NOMO-1 treated with dmso at 0.1 percent for 144 hours (cell line): ENCODE measurements around the gene PLXNA3.

ENCODE experiments used
- DNase-seq: peaks from one replicate; lab custom pipeline; 2025; ENCODE audit not compliant: unreplicated experiment; lab: John Stamatoyannopoulos, UW

The PLXNA3 gene

DNA sequence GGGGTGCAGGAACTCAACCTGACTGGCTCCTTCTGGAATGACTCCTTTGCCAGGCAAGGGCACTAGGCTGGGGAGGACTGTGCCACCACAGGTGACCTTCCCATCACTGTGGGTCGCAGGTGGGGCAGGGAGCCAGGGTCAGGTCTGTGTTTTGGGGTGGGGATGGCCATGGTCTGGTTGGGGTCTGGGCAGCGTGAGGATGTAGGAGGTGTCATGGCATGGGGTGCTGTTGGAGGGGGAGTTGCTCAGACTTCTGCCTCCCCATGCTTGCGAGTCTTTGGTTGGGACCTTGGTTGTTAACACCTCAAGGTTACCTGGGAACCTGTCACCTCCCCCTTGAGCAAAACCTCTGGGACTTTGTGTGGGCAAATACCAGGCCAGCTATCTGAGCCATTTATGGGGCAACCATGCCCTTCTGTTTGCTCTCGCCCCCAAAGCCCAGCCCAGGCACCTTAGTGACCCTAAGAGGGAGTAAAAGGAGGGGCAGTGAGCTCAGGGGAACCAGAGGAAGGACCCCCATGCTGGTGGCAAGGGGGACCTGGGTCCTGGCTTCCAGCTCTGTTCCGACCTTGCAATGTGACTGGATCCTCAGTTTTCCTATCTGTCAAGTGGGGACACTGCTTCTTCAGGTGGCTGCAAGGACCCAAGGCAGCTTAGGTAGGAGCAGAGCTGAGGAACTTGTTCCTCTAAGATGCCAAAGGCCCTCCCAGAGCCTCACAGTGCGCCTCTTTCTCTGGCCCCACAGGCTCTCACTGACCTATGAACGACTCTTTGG, 23.5 kb upstream of the PLXNA3 start:
- DNase-seq: no peak

- DNase-seq: no peak
These were observed 22.8 kb upstream of the PLXNA3 start for GRCh38 chrX:154435171-154435733.

DNA sequence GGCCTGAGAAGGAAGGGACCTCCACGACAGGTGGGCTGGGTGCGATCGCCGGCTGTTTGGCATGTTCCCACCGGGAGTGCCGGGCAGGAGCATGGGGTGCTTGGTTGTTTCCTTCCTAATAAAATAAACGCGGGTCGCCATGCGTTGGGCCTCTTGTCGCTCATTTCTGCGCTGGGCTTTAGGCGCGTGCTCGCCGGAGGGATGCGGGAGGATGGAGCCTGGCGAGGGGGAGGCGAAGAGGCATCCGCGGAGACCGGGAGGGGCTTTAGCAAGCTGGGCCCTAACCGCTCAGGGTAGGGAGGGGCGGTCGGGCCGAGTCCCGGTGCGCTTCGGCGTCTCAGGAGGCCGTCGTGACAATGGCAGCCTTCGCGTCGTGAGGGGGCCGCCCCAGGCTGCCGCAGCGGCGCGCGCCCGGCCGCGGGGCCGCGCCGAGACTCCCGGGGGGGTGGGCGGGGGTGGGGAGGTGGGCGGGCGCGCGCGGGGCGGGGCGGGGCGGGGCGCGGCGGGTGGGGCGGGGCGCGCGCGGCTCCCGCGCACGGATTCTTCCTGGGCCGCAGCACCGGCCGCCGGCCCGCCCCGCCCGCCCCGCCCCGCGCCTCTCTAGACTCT, 21.6 kb upstream of the PLXNA3 start:
- DNase-seq: no peak

DNA sequence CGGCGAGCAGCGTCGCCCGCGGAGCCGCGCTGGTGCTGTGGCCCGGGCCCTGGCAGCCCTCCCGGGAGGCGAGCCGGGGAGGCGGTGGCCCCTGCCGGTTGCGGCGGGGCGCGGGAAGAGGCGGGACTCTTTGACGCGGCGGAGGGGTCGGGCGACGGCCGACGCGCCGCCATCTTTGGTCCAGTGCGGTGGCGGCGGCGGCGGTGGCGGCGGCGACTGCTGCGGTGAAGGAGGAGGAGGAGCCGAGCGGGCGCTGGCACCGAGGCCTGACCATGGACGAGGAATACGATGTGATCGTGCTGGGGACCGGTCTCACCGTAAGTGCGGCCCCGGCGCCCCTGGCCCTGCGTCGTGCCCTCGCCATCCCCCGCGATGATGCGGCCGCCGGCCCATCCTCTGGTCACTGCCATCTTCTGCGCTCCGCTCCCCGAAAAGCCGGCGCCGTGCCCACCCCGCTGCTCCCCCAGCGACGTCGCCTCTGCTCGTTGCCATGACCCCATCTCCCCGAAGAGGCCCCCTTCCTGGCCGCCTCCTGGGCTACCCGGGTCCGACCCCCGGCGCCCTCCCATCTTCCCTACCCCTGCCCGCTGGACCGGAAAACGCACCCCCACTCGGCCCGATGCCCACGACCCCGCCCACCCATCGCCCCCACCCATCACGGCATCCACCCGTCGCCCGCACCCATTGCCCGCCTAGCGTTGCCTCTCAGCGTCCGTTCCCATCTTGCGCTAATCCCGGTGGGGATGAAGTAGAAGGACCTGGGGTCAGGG, 20.9 kb upstream of the PLXNA3 start, which contains the start of gene GDI1:
TSS of gene GDI1 (plus strand) at position 172 of the 770 bp plus-strand sequence. CDS start at position 273, 101 bp downstream.
- no peak for DNase-seq

DNA sequence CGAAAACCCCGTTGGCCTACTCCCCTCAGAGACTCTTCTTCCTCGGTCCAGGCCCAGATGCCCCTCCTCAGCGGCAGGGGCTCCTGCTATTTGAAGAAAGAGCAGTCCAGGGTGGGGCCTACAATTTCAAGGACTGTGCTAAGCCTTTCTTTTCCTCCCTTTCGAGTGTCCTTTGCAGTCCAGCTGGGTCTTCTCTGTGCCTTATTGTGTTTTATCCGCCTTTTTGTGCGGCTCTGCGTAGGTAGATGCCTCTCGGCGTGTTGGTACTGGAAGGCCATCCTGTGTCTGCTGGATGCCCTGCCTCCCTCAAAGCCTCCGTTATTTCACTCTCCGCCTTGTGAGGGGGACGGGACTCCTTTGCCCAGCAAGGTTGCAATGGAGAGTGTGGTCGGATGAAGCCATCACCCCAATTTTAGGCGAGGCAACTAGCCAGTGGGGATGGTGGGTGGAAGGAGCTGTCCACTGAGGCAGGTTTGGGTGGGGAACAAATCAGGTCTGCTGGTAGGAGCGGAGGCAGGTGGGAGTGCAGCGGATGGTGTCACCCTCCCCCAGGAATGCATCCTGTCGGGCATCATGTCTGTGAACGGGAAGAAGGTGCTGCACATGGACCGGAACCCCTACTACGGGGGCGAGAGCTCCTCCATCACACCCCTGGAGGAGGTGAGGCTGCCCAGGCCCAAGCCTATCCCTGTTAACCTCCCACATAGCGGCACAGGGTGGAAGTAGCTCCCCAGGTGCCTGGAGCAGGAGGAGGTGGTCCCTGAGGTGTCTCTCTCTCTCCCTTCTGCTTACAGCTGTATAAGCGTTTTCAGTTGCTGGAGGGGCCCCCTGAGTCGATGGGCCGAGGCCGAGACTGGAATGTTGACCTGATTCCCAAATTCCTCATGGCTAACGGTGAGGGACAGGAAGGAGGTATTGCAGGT, 19.8 kb upstream of the PLXNA3 start:
- no peak for DNase-seq

GRCh38 chrX:154439841-154440240, 18.2 kb upstream of the PLXNA3 start:
- DNase-seq: no peak

DNA sequence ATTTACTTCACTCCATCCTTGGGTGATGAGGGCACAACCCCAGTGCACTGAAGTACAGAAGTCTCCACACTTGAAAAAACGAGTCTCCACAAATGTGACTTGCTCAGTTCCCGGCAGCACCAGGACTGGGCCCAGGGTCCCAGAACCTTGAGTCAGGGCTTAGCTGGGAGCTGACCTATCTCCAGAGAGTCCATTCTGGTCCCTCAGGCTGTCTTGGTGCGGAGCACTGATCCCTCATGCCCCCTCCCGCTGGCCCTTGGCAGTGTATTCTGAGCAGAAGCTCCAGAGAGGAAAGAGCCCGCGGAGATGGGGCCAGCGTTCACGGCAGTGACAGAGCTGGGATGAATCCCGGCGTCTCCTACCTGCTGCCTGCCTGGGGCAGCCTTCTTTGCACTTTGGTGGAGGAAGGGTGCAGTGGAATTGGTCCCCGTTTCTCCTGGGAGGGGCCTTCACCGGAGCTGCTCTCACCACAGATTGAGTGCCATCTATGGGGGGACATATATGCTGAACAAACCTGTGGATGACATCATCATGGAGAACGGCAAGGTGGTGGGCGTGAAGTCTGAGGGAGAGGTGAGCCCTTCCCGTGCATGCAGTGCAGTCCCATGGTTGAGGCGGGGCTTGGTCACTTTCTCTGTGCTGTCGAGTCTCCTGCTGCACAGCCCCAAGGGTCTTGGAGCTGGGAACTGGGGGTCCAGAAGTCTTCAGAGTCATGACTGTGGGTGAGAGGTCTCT, 17.3 kb upstream of the PLXNA3 start:
- no peak for DNase-seq

DNA sequence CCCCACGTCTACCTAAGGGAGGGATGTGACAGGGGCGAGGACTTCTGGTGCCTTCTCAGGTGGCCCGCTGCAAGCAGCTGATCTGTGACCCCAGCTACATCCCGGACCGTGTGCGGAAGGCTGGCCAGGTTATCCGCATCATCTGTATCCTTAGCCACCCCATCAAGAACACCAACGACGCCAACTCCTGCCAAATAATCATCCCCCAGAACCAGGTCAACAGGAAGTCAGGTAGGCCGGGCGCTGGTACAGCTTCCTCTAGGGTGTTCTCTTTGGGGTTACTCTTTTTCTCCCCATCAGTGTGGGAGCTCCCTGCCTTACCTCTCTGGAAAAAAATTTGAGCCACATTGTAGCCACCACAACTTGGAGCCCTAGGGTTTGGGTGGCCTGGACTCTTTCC, 16.5 kb upstream of the PLXNA3 start:
- no peak for DNase-seq

DNA sequence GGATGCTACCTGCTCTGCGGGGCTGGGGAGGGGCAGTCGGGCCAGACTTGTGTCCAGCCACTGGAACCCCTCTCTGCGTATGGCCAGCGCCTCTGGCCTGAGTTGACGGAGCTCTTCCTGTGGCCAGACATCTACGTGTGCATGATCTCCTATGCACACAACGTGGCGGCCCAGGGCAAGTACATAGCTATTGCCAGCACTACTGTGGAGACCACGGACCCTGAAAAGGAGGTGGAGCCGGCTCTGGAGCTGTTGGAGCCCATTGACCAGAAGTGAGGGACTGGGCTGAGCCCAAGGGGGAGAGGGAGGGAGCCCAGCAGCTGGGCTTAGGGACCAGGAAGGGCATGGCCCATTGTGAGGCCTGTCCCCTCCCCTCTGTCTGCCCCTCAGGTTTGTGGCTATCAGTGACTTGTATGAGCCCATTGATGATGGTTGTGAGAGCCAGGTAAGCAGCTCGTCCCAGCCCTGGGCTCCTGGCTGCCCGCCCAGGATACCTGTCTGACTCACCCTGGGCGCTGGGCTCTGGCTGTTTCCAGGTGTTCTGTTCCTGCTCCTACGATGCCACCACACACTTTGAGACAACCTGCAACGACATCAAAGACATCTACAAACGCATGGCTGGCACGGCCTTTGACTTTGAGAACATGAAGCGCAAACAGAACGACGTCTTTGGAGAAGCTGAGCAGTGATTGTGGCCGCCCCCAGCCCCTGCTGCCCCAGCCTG, 15.9 kb upstream of the PLXNA3 start:
- DNase-seq: no peak

- no peak for DNase-seq
These were observed 14.6 kb upstream of the PLXNA3 start for GRCh38 chrX:154443479-154443910.

DNA sequence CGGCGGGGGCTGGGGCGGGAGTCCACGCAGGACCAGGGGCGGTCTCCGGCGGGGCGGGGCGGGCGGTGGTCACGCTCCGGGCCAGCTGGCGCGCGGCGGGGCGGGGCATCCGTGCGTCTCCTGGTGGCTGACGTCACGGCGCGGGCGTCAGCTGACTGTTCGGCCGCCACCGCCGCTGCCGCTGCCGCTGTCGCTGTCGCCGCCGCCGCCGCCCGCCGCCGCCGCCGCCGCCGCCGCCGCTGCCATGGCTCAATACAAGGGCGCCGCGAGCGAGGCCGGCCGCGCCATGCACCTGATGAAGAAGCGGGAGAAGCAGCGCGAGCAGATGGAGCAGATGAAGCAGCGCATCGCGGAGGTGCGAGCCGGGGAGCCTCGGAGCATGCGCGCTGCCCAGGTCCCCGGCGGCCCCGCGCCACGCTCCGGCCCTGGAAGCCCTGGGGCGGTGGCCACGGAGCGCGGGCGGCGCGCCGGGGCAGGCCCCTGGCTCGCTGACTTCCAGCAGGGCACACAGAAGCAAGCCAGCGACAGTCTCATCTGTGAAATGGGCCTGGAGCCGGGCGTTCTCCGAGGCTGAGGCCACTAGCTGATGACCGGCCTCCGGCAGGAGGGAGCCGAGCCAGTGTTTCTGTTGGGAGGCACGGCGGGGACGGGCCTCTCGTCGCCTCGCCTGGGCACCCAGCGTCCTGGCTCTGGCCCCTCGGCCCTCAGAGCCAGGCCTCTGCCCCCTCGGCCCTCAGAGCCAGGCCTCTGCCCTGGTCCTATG, 13.9 kb upstream of the PLXNA3 start, which contains the start of gene FAM50A:
TSS of gene FAM50A (plus strand) at position 150 of the 763 bp plus-strand sequence. CDS start at position 245, 95 bp downstream.
- no peak for DNase-seq

DNA sequence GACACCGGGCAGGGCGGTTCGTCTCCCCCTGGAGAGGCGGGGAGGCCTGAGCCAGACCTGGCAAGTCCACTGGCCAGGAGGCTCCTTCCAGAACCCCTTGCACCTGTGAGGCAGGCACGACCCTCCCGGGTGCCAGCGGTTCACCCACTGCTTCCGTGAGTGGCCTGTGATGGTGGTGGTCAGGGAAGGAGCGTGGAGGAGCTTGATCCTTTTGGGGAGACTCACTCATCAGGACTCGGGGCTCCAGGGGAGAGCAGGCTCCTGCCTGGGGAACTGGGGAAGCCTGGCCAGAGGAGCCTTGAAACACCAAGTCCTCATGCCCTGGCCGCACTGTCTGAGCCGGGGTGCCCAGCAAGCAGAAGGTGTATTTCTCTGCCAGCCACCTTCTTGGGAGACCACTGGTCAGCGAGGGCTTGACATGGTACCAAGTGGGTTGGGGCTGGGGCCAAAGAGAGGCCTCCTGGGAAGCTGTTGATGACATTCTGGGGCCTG, 13.3 kb upstream of the PLXNA3 start:
- DNase-seq: no peak

DNA sequence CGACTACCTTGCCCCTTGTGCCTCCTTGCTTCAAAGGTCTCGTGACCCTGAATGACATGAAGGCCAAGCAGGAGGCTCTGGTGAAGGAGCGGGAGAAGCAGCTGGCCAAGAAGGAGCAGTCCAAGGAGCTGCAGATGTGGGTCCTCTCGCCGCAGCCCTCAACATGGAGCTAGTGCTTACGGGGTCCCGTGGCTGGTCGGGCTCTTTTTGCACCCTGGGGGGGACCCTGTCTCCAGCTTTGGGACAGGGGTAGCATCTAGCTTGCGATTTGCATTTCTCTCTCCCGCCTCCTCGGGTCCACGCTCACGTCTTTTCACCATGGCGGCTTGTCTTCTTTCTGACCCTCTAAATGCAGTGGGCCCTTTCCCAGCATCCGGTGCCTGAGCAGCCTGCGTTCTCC, 12.3 kb upstream of the PLXNA3 start:
- no peak for DNase-seq

DNA sequence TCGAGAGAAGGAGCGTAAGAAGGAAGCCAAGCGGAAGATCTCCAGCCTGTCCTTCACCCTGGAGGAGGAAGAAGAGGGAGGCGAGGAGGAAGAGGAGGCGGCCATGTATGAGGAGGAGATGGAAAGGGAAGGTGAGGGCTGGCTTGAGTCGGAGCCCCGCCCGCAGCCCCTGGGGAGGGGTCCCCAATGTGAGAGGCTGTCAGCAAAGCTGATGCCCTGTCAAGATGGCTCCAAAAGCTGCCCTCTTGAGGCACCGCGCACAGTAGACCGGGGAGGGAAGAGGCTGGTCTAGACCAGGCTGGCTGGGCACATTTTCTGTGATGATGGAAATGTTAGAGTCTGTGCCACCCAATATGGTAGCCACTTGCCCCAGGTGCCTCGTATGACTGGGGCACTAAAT, 11.7 kb upstream of the PLXNA3 start:
- no peak for DNase-seq

DNA sequence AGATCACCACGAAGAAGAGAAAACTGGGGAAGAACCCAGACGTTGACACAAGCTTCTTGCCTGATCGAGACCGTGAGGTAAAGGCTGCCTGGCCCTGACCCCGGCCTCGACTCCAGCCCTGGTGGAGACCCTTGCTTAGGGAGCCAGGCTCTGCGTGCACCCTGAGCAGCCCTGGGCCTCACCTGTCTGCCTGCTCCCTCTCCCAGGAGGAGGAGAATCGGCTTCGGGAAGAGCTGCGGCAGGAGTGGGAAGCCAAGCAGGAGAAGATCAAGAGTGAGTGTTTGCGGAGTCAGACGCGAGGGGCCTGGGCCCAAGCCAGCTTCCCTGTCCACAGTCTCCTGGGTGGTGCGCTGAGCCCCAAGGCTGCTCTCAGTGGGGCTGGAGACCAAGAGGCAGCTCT, 9.6 kb upstream of the PLXNA3 start:
- no peak for DNase-seq

DNA sequence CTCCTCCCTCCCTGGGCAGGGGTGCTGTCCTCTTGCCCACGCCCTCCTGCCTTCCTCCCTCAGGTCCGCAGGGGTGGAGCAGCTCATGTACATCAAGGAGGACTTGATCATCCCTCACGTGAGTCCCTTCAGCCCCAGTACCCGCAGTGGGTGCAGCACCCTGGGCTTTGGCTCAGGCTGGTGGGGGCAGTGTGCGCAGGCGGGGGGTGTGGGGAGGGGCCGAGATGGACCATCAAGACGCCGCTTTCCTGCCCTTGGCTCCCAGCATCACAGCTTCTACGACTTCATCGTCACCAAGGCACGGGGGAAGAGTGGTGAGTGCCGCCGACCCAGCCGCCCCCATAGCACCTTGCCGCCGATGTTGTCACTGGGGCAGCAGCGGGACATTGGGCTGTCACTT, 8.5 kb upstream of the PLXNA3 start:
- no peak for DNase-seq

- DNase-seq: no peak
These were observed 7.8 kb upstream of the PLXNA3 start for GRCh38 chrX:154450312-154450711.

DNA sequence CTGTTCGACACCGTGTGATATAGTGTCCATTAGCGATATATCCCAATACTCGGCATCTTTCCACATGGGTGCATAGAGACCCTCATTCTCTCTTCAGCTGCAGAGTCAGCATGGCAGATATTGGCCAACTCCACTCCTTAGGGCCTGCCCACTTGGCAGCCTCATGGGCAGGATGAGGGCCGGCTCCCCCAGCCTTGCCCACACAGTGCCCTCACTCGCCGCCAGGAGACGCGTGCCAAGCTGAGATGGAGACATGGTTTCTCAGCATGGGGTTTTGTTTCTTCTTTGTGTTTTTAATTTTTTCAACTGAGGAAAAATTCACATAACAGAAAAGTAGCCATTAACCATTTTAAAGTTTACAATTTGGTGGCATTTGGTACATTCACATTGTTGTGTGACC, 5.3 kb upstream of the PLXNA3 start:
- no peak for DNase-seq
